ENCODE data around the gene SARS1. TPM values are rescaled to one million over a fixed set of nuclear protein-coding genes. Genes with fewer than 3 reads are reported as not detected.

The SARS1 gene
- polyA plus RNA-seq, 1 of the 3 experiments (the other 2 are of a cell fraction), result 98.3 TPM

GRCh38 chr1:109208394-109208793, 5.3 kb upstream of the SARS1 start:
- no peak overlapping the region for H3K4me2 ChIP-seq
- H4K20me1 ChIP-seq (ENCODE audit: insufficient read depth), result no peaks in the 10 kb centered on the region
- no peaks in the 10 kb centered on the region for H3K9me3 ChIP-seq
- no peak for DNase-seq
- no peak overlapping the region for H2AFZ ChIP-seq (ENCODE audit: low read depth)
- H3K27ac ChIP-seq (ENCODE audit: low read depth in 2 of 2, low read length in 1 of 2), result no peak overlapping the region
- H3K36me3 ChIP-seq (replicated peaks in 1 of 2; ENCODE audit: control insufficient read depth in 1 of 2, insufficient read depth in 2 of 2, low read length in 1 of 2), result no peaks in the 10 kb centered on the region
- no peak overlapping the region for H3K9ac ChIP-seq
- CTCF ChIA-PET, result no interaction called here
- H3K4me1 ChIP-seq (ENCODE audit: control insufficient read depth in 1 of 2, insufficient read depth in 2 of 2, low read depth in 1 of 2, low read length in 1 of 2), result peaks cover 4% of the 10 kb centered on the region in 2 experiments; a peak in 2 of 4 replicates
- no peaks in the 10 kb centered on the region for H3F3A ChIP-seq (replicated peaks; ENCODE audit: insufficient read depth)
- POLR2A ChIA-PET, result no interaction called here
- no peaks in the 10 kb centered on the region for H3K27me3 ChIP-seq (ENCODE audit: insufficient read depth)
- H3K9me2 ChIP-seq, result no peaks in the 10 kb centered on the region
- WGBS (ENCODE audit: low lambda C conversion rate), result 90% methylated on average over 7 of the region's 7 CpGs
- no peak for TF ChIP-seq TCF12 (IDR thresholded peaks at IDR 0.05)
- TF ChIP-seq NRF1 (IDR thresholded peaks at IDR 0.05; ENCODE audit: low read depth, low read length), result no peak
- TF ChIP-seq EZH2phosphoT487 (IDR thresholded peaks at IDR 0.05; ENCODE audit: borderline replicate concordance, low read depth), result no peak
- TF ChIP-seq, protein P1, sequence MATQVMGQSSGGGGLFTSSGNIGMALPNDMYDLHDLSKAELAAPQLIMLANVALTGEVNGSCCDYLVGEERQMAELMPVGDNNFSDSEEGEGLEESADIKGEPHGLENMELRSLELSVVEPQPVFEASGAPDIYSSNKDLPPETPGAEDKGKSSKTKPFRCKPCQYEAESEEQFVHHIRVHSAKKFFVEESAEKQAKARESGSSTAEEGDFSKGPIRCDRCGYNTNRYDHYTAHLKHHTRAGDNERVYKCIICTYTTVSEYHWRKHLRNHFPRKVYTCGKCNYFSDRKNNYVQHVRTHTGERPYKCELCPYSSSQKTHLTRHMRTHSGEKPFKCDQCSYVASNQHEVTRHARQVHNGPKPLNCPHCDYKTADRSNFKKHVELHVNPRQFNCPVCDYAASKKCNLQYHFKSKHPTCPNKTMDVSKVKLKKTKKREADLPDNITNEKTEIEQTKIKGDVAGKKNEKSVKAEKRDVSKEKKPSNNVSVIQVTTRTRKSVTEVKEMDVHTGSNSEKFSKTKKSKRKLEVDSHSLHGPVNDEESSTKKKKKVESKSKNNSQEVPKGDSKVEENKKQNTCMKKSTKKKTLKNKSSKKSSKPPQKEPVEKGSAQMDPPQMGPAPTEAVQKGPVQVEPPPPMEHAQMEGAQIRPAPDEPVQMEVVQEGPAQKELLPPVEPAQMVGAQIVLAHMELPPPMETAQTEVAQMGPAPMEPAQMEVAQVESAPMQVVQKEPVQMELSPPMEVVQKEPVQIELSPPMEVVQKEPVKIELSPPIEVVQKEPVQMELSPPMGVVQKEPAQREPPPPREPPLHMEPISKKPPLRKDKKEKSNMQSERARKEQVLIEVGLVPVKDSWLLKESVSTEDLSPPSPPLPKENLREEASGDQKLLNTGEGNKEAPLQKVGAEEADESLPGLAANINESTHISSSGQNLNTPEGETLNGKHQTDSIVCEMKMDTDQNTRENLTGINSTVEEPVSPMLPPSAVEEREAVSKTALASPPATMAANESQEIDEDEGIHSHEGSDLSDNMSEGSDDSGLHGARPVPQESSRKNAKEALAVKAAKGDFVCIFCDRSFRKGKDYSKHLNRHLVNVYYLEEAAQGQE (IDR thresholded peaks at IDR 0.05; ENCODE audit: low read depth, low read length), result no peak
- no peak for TF ChIP-seq JUND (IDR thresholded peaks at IDR 0.05)
- no peak for TF ChIP-seq RXRA (IDR thresholded peaks at IDR 0.05; ENCODE audit: borderline replicate concordance, low read depth)
- TF ChIP-seq, protein P2, sequence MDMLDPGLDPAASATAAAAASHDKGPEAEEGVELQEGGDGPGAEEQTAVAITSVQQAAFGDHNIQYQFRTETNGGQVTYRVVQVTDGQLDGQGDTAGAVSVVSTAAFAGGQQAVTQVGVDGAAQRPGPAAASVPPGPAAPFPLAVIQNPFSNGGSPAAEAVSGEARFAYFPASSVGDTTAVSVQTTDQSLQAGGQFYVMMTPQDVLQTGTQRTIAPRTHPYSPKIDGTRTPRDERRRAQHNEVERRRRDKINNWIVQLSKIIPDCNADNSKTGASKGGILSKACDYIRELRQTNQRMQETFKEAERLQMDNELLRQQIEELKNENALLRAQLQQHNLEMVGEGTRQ (IDR thresholded peaks at IDR 0.05; ENCODE audit: borderline replicate concordance, low read depth, low read length), result no peak
- no peak for TF ChIP-seq TAF1 (IDR thresholded peaks at IDR 0.05; ENCODE audit: borderline replicate concordance, low read depth, low read length)
- no peak for TF ChIP-seq ZBTB33 (IDR thresholded peaks at IDR 0.05; ENCODE audit: borderline replicate concordance, low read depth)
- TF ChIP-seq CHD2 (IDR thresholded peaks at IDR 0.05; ENCODE audit: low read length, partially characterized antibody), result no peak
- no peak for TF ChIP-seq RCOR1 (IDR thresholded peaks at IDR 0.05; ENCODE audit: low read length)
- TF ChIP-seq MEF2A (IDR thresholded peaks at IDR 0.05; ENCODE audit: borderline replicate concordance, low read depth), result no peak
- no peak for TF ChIP-seq FOXM1 (IDR thresholded peaks at IDR 0.05; ENCODE audit: low read depth)
- TF ChIP-seq RFX5 (IDR thresholded peaks at IDR 0.05; ENCODE audit: low read length), result no peak
- TF ChIP-seq ELF1 (IDR thresholded peaks at IDR 0.05), result no peak
- no peak for TF ChIP-seq TEAD4 (IDR thresholded peaks at IDR 0.05; ENCODE audit: borderline replicate concordance, insufficient read depth)
- TF ChIP-seq SMC3 (IDR thresholded peaks at IDR 0.05; ENCODE audit: low read depth, low read length), result no peak
- TF ChIP-seq GATA2 (CRISPR knock-in tag; IDR thresholded peaks at IDR 0.05), result no peak
- no peak overlapping the region for H3K4me3 ChIP-seq (ENCODE audit: low read depth in 2 of 2, low read length in 1 of 2)
- H3K79me2 ChIP-seq (ENCODE audit: insufficient read depth), result no peaks in the 10 kb centered on the region
